Fibroblast of gingiva (primary cell): ENCODE measurements around the gene ZSCAN12.
A peak's percentile ranks its signal among the peaks of the same experiment; 100 is the strongest.
"Not testable (repeated sequence)": the region's sequence is repeated elsewhere in the genome, so short reads cannot be mapped to it uniquely, and the experiment has no call there.

Source experiments
- DNase-seq: peaks from one replicate; pipeline ENCODE4 v3.0.0-alpha.2; 2011; ENCODE audit warnings: low read depth

Gene ZSCAN12

GRCh38 chr6:28399350-28400121 is at the start of gene ZSCAN12:
TSS of gene ZSCAN12 (minus strand) at chr6:28399747. CDS start at chr6:28398405, 1,342 bp downstream.
- DNase-seq, result peak; percentile 90

DNA sequence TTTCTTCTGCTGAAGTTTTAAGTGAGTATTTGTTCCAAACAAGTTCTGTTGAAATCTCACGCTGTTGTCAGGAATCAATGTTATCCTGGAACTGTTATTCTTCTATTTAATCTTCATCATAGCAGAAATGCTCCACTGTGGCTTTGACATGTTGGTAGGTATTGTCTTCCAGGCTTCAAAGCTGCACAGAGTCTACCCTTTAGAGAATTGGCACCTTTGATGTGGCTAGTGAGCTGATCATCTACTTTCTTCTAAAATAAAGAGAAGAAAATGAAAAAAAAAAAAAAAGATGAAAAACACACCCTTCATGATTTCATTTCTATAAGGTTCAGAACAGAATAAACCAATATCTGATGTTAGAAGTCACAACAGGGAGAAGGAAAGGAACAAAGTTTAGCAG is 49.5 kb upstream of the ZSCAN12 start:
- DNase-seq, result no peak

- not testable (repeated sequence) for DNase-seq
Measured at GRCh38 chr6:28447512-28447906, 48.0 kb upstream of the ZSCAN12 start.

DNA sequence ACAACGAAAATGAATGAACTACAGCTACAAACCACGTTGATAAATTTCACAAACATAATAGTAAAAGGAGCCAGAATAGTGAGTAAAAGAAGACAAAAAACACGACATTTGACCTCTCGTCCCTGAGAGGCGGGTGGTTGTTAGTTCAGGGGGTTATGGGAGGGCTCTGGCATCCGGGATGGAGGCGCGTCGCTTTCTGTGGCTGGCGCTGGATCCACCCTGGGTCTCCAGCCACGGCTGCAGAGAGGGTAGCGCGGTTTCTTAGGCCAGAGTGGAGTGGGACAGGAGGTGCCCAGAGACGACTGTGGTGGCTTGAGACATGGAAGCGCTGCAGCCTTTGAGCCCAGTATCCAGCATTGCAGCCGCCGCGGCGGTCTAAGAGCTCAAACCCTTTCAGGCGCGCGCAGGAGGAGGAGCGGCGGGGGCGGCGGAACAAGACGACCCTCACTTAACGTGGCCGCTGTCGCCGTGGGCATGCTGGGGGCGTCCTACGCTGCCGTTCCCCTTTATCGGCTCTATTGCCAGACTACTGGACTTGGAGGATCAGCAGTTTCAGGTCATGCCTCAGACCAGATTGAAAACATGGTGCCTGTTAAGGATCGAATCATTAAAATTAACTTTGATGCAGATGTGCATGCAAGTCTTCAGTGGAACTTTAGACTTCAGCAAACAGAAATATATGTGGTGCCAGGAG is 47.4 kb upstream of the ZSCAN12 start:
- no peak for DNase-seq

- not testable (repeated sequence) for DNase-seq
Measured at GRCh38 chr6:28444759-28445158, 45.2 kb upstream of the ZSCAN12 start.

DNA sequence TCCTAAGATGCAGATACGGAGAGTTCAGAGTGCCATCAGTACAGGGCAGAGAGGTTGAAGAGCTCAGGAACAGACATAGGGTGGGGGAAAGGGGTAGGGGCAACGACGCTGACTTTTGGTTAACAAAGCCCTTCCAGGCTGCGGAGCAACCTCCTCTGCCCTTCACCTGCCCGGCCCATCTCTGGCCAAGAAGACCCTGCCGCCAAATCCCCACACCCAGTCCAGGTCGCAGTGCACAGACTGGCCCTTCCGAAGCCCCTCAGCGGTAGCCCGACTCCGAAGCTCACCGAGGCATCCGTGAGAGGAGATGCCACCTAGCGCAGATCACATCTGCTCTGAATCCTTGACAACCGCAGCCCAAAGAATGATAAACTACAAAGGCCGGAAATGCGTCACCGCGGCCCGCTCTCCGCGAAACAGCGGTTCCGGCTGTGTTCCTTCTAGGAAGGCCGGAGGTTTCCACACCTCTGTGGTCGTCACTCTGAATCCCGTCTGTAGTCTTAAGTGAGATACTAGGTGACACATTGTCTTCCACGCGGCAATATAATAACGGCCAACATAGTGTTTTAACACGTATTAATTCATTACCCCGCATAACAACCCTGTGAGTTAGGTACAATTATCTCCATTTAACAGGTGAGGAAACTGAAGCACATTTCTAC is 43.7 kb upstream of the ZSCAN12 start, which contains the start of gene ZSCAN23:
Gene ZSCAN23, minus strand, starts transcription at position 380 of the 662 bp plus-strand sequence. CDS start 7,225 bp downstream, outside the sequence.
- peak; percentile 87 for DNase-seq

GRCh38 chr6:28442586-28442985 is 43.0 kb upstream of the ZSCAN12 start:
- no peak for DNase-seq

GRCh38 chr6:28436404-28436803 is 36.9 kb upstream of the ZSCAN12 start:
- no peak for DNase-seq

- DNase-seq, result no peak
Measured at GRCh38 chr6:28433119-28433518, 33.6 kb upstream of the ZSCAN12 start.

DNA sequence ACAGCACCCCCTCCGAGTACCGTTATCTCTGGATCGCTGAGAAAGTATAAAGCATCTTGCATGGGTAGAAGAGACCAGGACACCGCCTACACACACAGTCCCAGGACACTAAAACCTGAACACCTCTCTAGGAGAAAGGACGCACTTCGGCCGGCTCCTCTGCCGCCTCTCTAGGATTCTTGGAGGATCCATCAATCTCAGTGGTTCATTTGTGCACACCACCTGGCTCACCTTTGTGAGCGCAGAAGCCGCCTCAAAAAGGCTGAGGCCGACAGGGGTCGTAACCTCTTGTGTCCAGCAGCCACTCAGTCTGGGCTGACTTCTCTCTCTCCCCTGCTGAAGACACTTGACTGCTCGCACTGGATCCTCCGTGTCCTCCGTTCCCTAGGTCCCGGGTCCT is 30.2 kb upstream of the ZSCAN12 start:
- DNase-seq, result no peak

DNA sequence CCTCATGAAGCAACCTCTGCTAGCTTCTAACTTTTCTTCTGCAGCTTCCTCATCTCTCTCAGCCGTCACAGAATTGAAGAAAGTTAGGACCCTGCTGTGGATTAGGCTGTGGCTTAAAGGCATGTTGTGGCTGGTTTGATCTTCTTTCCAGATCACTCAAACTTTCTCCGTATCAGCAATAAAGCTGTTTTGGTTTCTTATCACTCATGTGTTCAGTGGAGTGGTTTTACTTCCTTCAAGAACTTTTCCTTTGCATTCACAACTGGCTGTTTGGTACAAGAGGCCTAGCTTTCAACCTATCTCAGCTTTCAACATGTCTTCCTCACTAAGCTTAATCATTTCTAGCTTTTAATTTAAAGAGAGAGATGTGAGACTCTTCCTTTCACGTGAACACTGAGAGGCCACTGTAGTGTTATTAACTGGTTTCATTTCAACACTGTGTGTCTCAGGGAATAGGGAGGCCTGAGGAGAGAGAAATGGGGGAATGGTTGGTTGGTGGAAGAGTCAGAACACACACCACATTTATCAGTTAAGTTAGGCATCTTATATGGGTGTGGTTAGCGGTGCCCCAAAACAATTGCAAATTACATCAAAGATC is 26.5 kb upstream of the ZSCAN12 start:
- no peak for DNase-seq

DNA sequence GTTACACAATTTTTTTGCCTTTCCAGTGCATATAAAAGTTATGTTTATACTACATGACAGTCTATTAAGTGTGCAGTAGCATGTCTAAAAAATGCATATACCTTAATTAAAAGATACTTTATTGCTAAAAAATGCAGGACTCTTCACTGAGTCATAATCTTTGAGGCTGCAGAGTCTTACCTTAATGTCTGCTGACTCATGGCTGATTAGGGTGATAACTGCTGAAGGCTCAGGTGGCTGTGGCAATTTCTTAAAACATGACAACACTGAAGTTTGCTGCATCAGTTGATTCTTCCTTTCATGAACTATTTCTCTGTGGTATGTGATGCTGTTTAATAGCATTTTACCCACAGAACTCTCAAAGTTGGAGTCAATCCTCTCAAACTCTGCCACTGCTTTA is 24.6 kb upstream of the ZSCAN12 start:
- no peak for DNase-seq

DNA sequence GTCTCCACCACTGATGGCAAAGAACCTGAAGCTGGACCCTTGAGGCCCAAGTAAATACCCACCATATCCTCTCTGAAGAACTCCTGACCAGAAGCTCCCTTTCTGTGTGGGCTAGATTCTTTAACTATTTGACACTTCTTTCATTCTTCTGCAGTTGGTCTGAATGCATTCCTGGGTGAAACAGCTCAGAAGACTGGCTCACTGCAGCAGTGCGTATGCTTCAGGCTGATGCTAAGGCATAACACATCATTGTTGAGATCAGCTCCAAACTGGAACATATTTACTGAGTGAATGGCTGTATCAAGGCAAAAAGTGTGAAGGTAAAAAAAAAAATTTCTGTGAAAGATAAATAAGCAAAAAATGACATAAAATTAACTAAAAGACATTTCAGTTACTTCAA is 24.0 kb upstream of the ZSCAN12 start:
- DNase-seq, result no peak

DNA sequence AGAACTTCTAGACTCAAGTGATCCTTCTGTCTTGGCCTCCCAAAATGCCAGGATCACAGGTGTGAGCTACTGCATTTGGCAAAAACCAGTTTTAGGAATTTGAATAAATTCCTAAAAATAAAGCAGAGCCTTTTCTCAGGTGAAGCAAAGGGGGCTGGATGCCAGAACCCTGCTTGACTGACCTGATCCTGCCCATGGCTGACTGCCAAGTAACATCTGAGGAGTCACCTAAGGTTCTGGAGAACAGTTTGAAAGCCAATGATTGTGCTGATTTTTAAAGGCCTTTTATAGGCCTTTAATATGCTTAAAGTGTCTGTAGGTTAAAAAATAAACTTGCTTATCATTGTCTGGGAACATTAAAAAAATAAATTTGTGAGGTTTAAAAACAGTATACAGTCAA is 14.1 kb upstream of the ZSCAN12 start:
- no peak for DNase-seq

DNA sequence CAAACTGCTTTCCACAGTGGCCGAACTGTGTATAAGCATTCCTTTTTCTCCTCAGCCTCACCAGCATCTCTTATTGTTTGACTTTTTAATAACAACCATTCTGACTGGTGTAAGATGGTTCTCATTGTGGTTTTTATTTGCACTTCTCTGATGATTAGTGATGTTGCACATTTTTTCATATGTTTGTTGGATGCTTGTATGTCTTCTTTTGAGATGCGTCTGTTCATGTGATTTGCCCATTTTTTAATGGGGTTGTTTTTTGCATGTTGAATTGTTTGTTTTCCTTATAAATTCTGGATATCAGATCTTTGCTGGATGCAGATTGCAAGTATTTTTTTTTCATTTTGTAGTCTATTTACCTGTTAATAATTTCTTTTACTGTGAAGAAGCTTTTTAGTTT is 11.2 kb upstream of the ZSCAN12 start:
- DNase-seq, result no peak

DNA sequence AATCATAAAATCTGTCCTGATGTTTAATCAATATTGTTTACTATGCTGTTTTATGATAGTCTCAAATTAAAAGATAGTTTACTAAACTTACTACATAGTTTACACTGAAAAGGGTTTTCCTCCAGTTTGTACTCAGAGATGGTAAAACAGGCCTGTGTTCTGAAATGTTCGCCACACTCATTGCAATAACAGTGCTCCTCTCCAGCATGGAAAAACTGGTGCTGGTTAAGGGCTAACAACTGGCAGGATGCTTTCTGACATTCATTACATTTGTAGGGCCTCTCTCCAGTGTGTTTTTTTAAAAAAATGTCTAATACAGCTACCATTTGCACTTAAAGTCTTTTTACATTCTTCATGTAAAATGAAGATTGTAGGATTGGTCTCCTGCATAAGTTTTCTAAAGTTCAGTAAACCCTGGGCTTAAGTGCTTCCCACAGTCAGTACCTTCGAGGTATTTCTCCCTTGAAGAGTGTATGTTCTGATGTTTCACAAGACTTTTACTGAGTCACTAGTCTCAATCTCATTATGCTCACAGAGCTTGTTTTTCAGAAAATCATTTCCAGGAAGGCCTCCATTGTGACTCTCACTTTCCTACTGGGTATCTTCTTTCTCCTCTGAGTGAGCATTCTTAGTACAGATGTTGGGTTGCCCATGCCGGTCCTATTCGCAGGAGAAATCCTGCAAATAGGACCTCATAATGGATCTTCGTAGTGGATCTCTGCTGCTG is 8.7 kb upstream of the ZSCAN12 start:
- DNase-seq, result no peak

DNA sequence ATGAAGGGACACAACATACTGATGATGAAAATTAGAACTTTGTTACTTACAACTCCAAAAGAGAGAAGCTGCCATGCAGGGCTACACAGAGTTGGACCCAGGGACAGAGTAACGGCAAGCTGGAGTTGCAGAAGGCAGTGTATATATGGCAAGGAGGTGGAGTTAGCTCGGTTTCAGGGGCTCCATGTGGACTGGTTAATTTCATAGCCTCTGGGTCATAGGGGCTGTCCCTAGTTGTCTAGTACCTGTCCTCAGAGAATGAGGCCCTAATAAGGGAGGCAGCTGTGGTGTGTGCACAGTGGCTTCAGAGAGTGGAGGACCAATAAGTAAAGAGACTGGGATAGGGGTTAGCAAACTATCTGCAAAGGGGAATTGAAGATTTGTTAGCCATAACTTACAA is 7.9 kb upstream of the ZSCAN12 start:
- DNase-seq, result no peak

DNA sequence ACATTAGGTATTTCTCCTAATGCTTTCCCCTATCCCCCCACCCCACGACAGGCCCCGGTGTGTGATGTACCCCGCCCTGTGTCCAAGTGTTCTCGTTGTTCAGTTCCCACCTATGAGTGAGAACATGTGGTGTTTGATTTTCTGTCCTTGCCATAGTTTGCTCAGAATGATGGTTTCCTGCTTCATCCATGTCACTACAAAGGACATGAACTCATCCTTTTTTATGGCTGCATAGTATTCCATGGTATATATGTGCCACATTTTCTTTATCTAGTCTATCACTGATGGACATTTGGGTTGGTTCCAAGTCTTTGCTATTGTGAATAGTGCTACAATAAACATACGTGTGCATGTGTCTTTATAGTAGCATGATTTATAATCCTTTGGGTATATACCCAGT is 4.4 kb upstream of the ZSCAN12 start:
- DNase-seq, result not testable (repeated sequence)

- no peak for DNase-seq
Measured at GRCh38 chr6:28402197-28402596, 2.6 kb upstream of the ZSCAN12 start.

DNA sequence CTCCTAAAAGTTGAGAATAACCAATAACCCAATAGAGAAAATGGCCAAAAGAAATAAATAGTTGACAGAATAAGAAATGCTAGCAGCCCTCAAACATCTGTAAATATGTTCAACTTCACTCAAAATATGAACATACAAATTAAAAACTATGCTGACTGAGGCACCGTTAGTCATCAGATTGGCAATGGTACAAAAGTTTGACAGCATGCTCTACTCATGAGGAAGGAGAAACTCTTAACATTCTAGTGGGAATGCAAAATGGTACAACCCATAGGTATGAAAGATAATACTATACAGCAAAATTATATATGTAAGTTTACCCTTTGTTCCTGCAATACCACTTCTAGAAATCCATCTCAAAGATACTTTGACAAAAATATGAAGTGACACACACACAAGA is 1.6 kb upstream of the ZSCAN12 start:
- peak; percentile 19 for DNase-seq

GRCh38 chr6:28400122-28400451 is 540 bp upstream of the ZSCAN12 start:
- no peak for DNase-seq

- no peak for DNase-seq
Measured at GRCh38 chr6:28395918-28396317, 3.6 kb downstream of the ZSCAN12 start.
